ENCODE data around the gene PTPRN2. TPM values are rescaled to one million over a fixed set of nuclear protein-coding genes. Genes with fewer than 3 reads are reported as not detected.
"Not testable (repeated sequence)": the region's sequence is repeated elsewhere in the genome, so short reads cannot be mapped to it uniquely, and the experiment has no call there.

Gene PTPRN2
- total RNA-seq, 2 donors from 2014 or later: 26.1 to 55.5 TPM

DNA sequence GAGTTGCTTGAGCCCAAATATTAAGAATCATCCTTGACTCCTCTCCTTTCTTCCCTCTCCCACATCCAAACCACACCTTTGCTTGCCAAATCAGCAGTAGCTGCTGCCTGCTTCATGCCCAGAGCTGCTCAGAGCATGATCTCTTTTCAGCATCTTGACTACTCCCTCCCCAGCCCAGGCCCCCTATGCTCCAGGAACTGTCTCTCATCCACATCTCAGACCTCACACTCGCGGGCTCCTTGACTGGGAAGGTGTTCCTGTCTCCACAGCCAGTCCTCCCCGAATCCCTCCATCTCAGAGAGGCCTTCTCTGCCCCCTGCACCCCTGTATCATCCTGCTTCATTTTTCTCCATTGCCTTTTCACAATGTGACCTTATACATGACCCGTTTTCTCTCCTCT is 1093.8 kb downstream of the PTPRN2 start:
- WGBS: 83% methylated on average over 4 of the region's 4 CpGs
- no peak for TF ChIP-seq POLR2A (IDR thresholded peaks at IDR 0.05)
- TF ChIP-seq, protein P1, sequence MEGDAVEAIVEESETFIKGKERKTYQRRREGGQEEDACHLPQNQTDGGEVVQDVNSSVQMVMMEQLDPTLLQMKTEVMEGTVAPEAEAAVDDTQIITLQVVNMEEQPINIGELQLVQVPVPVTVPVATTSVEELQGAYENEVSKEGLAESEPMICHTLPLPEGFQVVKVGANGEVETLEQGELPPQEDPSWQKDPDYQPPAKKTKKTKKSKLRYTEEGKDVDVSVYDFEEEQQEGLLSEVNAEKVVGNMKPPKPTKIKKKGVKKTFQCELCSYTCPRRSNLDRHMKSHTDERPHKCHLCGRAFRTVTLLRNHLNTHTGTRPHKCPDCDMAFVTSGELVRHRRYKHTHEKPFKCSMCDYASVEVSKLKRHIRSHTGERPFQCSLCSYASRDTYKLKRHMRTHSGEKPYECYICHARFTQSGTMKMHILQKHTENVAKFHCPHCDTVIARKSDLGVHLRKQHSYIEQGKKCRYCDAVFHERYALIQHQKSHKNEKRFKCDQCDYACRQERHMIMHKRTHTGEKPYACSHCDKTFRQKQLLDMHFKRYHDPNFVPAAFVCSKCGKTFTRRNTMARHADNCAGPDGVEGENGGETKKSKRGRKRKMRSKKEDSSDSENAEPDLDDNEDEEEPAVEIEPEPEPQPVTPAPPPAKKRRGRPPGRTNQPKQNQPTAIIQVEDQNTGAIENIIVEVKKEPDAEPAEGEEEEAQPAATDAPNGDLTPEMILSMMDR (IDR thresholded peaks at IDR 0.05): no peak
- no peak for TF ChIP-seq POLR2AphosphoS5 (IDR thresholded peaks at IDR 0.05)

DNA sequence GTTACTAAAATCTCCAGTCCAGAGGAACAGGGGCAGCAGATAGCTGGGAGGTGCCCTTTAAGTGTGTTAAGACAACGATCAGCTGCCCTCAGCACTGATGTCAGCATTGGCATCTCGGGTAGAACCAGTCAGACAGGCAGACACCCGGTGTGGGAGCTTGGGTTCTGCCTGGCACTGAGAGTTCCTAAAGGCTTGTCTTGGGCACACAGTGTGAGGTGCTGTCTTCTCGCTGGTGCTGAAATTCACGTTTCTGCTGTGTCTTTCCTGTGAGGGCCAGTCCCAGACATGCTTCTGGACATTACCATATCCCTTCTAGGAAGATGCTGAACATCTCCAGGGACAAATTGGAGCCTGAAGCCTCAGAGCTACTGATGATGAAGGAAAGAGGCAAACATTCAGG is 1094.6 kb downstream of the PTPRN2 start:
- WGBS: 14% methylated on average over 5 of the region's 5 CpGs
- no peaks in the 10 kb centered on the region for H3K36me3 ChIP-seq
- TF ChIP-seq, protein P1 (IDR thresholded peaks at IDR 0.05): no peak
- TF ChIP-seq POLR2A (IDR thresholded peaks at IDR 0.05): no peak
- TF ChIP-seq POLR2AphosphoS5 (IDR thresholded peaks at IDR 0.05): peak; percentile 75
- intact Hi-C loops (cut with DNase I): no loop called here
- H3K9me3 ChIP-seq: no peaks in the 10 kb centered on the region
- H3K27ac ChIP-seq: no peak overlapping the region
- H3K4me1 ChIP-seq (replicated peaks): no peaks in the 10 kb centered on the region
- H3K4me3 ChIP-seq: no peak overlapping the region
- no peaks in the 10 kb centered on the region for H3K27me3 ChIP-seq (replicated peaks; ENCODE audit: insufficient read depth)
- DNase-seq (ENCODE audit: low spot score): peak; percentile 65

More for the DNA sequence above, 1093.8 kb downstream of the PTPRN2 start:
- H3K27me3 ChIP-seq (replicated peaks; ENCODE audit: insufficient read depth): no peaks in the 10 kb centered on the region
- H3K4me3 ChIP-seq: no peak overlapping the region
- H3K36me3 ChIP-seq: no peaks in the 10 kb centered on the region
- no peak overlapping the region for H3K27ac ChIP-seq
- H3K9me3 ChIP-seq: no peaks in the 10 kb centered on the region
- no peak for DNase-seq (ENCODE audit: low spot score)
- H3K4me1 ChIP-seq (replicated peaks): no peaks in the 10 kb centered on the region
- intact Hi-C loops (cut with DNase I): no loop called here

DNA sequence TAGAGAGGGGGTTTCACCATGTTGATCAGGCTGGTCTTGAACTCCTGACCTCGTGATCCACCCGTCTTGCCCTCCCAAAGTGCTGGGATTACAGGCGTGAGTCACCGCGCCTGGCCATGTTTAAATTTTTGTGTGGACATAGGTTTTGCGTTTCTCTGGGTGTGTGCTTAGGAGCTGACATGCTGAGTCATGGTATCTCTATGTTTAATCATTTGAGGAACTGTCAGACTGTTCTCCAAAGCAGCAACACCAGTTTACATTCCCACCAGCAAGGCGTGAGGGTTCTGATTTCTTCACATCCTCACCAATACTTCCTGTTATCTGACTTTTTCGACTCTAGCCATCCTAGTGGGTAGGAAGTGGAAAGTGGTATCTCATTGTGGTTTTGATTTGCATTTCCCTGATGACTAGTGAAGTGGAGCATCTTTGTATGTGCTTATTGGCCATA is 1097.1 kb downstream of the PTPRN2 start:
- Histone ChIP-seq H3K36me3 (no peaks in the 10 kb centered on the region), H3K27ac (no peak overlapping the region), H3K27me3 (replicated peaks; ENCODE audit: insufficient read depth) (no peaks in the 10 kb centered on the region), H3K4me3 (no peak overlapping the region), H3K4me1 (replicated peaks) (no peaks in the 10 kb centered on the region), H3K9me3 (no peaks in the 10 kb centered on the region)
- intact Hi-C loops (cut with DNase I): no loop called here
- TF ChIP-seq POLR2A (IDR thresholded peaks at IDR 0.05) (no peak), POLR2AphosphoS5 (IDR thresholded peaks at IDR 0.05) (no peak)
- TF ChIP-seq, protein P1 (IDR thresholded peaks at IDR 0.05): no peak
- DNase-seq (ENCODE audit: low spot score): no peak
- whole genome bisulfite sequencing: 58% methylated on average over 8 of the region's 8 CpGs

DNA sequence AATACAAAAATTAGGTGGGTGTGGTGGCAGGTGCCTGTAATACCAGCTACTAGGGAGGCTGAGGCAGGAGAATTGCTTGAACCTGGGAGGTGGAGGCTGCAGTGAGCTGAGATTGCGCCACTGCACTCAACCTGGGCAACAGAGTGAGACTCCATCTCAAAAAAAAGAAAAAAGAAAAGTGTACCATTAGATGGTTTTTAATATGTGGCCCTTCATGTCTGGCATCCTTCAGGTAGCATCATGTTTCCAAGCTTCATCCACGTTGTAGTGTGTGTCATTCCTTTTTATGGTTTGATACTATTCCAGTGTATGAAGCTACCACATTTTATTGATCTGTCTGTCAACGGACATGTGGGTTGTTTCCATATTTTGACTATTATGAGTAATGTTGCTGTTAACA is 1097.8 kb downstream of the PTPRN2 start:
- H3K36me3 ChIP-seq; H3K9me3 ChIP-seq; DNase-seq (ENCODE audit: low spot score); H3K27me3 ChIP-seq (replicated peaks; ENCODE audit: insufficient read depth); H3K27ac ChIP-seq; H3K4me3 ChIP-seq; H3K4me1 ChIP-seq (replicated peaks); intact Hi-C loops (cut with DNase I): not testable (repeated sequence)
- WGBS: 67% methylated on average over 3 of the region's 3 CpGs

MicroRNA genes within 50 kb of the gene (microRNA counts, 767-probe panel; counts per million panel counts)
- microRNA hsa-miR-595: 431 to 659 counts per million in 2 donors

Small RNA genes within 50 kb of the gene (microRNA-seq; reads per million reads assigned to microRNA genes)
- gene MIR153-2: not detected
- gene MIR5707: 0.50 reads per million
- not detected for gene MIR595

Small RNA genes within 50 kb of the gene (small RNA-seq; reads per million reads assigned to genes)
- 0 reads per million in 2 donors for gene MIR153-2
- gene MIR5707: 0 reads per million in 2 donors
- 0 reads per million in 2 donors for gene MIR595
- gene THAP5P1: 0 reads per million in 2 donors

Other genes with a start within 250 kb of the PTPRN2 start
- gene NCAPG2, start 117.0 kb upstream of the PTPRN2 start, total RNA-seq: 10 to 100 TPM in 1 of 2 donors, 1 to 10 TPM in 1; 7.9 to 11.9 TPM
- gene ESYT2, start 241.7 kb upstream of the PTPRN2 start, total RNA-seq: 10 to 100 TPM; 60.8 to 75.1 TPM